ENCODE measurements around the gene BCAS1. TPM values are rescaled to one million over a fixed set of nuclear protein-coding genes. Genes with fewer than 3 reads are reported as not detected.

Gene BCAS1
- total and polyA plus RNA-seq, 2 donors (not counting 3 experiments of a cell fraction or from before 2014, with no cell fraction given): not detected

- no peak overlapping the region for H3K4me3 ChIP-seq (replicated peaks in 1 of 3; ENCODE audit: insufficient read depth in 1 of 3, low read depth in 1 of 3, low read length in 3 of 3)
- POLR2A ChIA-PET: no interaction called here
- CTCF ChIA-PET: no interaction called here
- H3K9me1 ChIP-seq (replicated peaks; ENCODE audit: control insufficient read depth, extremely low read depth, insufficient read depth, low read length): no peaks in the 10 kb centered on the region
- FAIRE-seq (no peak), DNase-seq (ENCODE audit: low read depth, low spot score) (no peak)
- no peak overlapping the region for H2AFZ ChIP-seq (ENCODE audit: low read depth, low read length)
- no TSS peak for BruUV-seq (replicated peaks)
- dilution Hi-C loops (cut with MboI; ENCODE audit: extremely low pct_ligation_motif_present, low sequenced_read_pairs): no loop called here
- no peaks in the 10 kb centered on the region for H3K9me3 ChIP-seq (replicated peaks; ENCODE audit: control insufficient read depth, insufficient read depth, low read length)
- no peaks in the 10 kb centered on the region for H3K4me1 ChIP-seq (ENCODE audit: control insufficient read depth, extremely low read depth, insufficient read depth, low read length)
- no peak overlapping the region for H3K4me2 ChIP-seq (ENCODE audit: insufficient read depth, low read length)
- TF ChIP-seq POLR2A (IDR thresholded peaks at IDR 0.05; ENCODE audit: low read depth, low read length): no peak
- no peaks in the 10 kb centered on the region for H4K20me1 ChIP-seq (replicated peaks; ENCODE audit: control insufficient read depth, extremely low read depth, insufficient read depth, low read length)
- H3K9ac ChIP-seq (replicated peaks; ENCODE audit: extremely low read depth, insufficient read depth, low read length): no peak overlapping the region
- intact Hi-C loops (cut with micrococcal nuclease): no loop called here
- no peaks in the 10 kb centered on the region for H3K79me2 ChIP-seq (ENCODE audit: control insufficient read depth, insufficient read depth, low read length)
- H3K27me3 ChIP-seq (ENCODE audit: control insufficient read depth in 2 of 2, insufficient read depth in 2 of 2, low read length in 2 of 2): peaks cover 0 to under 1% of the 10 kb centered on the region in 2 experiments
- H3K36me3 ChIP-seq (ENCODE audit: control insufficient read depth in 2 of 2, extremely low read depth in 1 of 2, insufficient read depth in 2 of 2, low read length in 2 of 2): no peaks in the 10 kb centered on the region
- H3K27ac ChIP-seq (ENCODE audit: insufficient read depth, low read depth, low read length): no peak overlapping the region
Measured at GRCh38 chr20:53986037-53986650, 84.2 kb downstream of the BCAS1 start.

- no TSS peak for BruUV-seq (replicated peaks)
- H2AFZ ChIP-seq (ENCODE audit: low read depth, low read length): no peak overlapping the region
- no peaks in the 10 kb centered on the region for H4K20me1 ChIP-seq (replicated peaks; ENCODE audit: control insufficient read depth, extremely low read depth, insufficient read depth, low read length)
- no peak for DNase-seq (ENCODE audit: low read depth, low spot score)
- ChIA-PET POLR2A (no interaction called here), CTCF (no interaction called here)
- no peaks in the 10 kb centered on the region for H3K4me1 ChIP-seq (ENCODE audit: control insufficient read depth, extremely low read depth, insufficient read depth, low read length)
- H3K36me3 ChIP-seq (ENCODE audit: control insufficient read depth in 2 of 2, extremely low read depth in 1 of 2, insufficient read depth in 2 of 2, low read length in 2 of 2): no peaks in the 10 kb centered on the region
- dilution Hi-C loops (cut with MboI; ENCODE audit: extremely low pct_ligation_motif_present, low sequenced_read_pairs): no loop called here
- H3K4me3 ChIP-seq (replicated peaks in 1 of 3; ENCODE audit: insufficient read depth in 1 of 3, low read depth in 1 of 3, low read length in 3 of 3): no peak overlapping the region
- H3K27ac ChIP-seq (ENCODE audit: insufficient read depth, low read depth, low read length): no peak overlapping the region
- no peak overlapping the region for H3K9ac ChIP-seq (replicated peaks; ENCODE audit: extremely low read depth, insufficient read depth, low read length)
- intact Hi-C loops (cut with micrococcal nuclease): no loop called here
- peaks cover 3 to 4% of the 10 kb centered on the region in 2 experiments for H3K27me3 ChIP-seq (ENCODE audit: control insufficient read depth in 2 of 2, insufficient read depth in 2 of 2, low read length in 2 of 2)
- H3K9me3 ChIP-seq (replicated peaks; ENCODE audit: control insufficient read depth, insufficient read depth, low read length): no peaks in the 10 kb centered on the region
- H3K4me2 ChIP-seq (ENCODE audit: insufficient read depth, low read length): no peak overlapping the region
- FAIRE-seq: no peak
- TF ChIP-seq POLR2A (IDR thresholded peaks at IDR 0.05; ENCODE audit: low read depth, low read length) (no peak), EZH2 (IDR thresholded peaks at IDR 0.05; ENCODE audit: borderline replicate concordance, low read depth, low read length, severe bottlenecking) (no peak), CTCF (IDR thresholded peaks at IDR 0.05; ENCODE audit: extremely low read depth in 1 of 2, insufficient read depth in 1 of 2, low read depth in 1 of 2, low read length in 2 of 2) (no peak), GATA2 (IDR thresholded peaks at IDR 0.05; ENCODE audit: insufficient read depth, insufficient read length, low read depth, low read length) (no peak), FOS (IDR thresholded peaks at IDR 0.05; ENCODE audit: borderline replicate concordance, insufficient read depth, low read length) (no peak), JUN (IDR thresholded peaks at IDR 0.05; ENCODE audit: borderline replicate concordance, insufficient read depth, insufficient read length, low read depth) (no peak), POLR2AphosphoS5 (IDR thresholded peaks at IDR 0.05; ENCODE audit: insufficient read depth, low read depth, low read length) (no peak), MYC (IDR thresholded peaks at IDR 0.05; ENCODE audit: low read depth, low read length) (no peak), MAX (IDR thresholded peaks at IDR 0.05; ENCODE audit: insufficient read depth, insufficient read length) (no peak)
- H3K79me2 ChIP-seq (ENCODE audit: control insufficient read depth, insufficient read depth, low read length): no peaks in the 10 kb centered on the region
- no peaks in the 10 kb centered on the region for H3K9me1 ChIP-seq (replicated peaks; ENCODE audit: control insufficient read depth, extremely low read depth, insufficient read depth, low read length)
Measured at GRCh38 chr20:53985150-53985518, 85.3 kb downstream of the BCAS1 start.
